ENCODE measurements around the gene GSC2.

DNA sequence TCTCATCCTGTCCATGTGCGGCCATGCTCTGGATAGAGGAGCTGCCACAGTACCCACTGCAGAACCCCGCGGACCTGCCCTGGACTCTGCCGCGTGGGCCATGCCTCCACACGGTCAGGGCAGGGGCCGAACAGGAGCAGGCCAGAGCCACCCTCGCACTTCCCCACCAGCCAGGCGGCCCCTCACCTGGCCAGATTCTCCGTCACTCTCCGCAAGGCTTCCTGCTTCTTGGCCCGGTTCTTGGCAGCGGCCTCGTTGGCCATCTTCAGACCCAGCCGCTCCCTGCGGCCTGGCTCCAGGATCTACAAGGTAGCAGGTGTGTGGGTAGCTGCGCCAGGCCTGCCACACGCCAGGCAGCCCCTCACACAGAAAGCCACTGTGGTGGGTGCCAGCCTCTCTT lies 15.2 kb downstream of the GSC2 start:
- TF ChIP-seq, protein P1, sequence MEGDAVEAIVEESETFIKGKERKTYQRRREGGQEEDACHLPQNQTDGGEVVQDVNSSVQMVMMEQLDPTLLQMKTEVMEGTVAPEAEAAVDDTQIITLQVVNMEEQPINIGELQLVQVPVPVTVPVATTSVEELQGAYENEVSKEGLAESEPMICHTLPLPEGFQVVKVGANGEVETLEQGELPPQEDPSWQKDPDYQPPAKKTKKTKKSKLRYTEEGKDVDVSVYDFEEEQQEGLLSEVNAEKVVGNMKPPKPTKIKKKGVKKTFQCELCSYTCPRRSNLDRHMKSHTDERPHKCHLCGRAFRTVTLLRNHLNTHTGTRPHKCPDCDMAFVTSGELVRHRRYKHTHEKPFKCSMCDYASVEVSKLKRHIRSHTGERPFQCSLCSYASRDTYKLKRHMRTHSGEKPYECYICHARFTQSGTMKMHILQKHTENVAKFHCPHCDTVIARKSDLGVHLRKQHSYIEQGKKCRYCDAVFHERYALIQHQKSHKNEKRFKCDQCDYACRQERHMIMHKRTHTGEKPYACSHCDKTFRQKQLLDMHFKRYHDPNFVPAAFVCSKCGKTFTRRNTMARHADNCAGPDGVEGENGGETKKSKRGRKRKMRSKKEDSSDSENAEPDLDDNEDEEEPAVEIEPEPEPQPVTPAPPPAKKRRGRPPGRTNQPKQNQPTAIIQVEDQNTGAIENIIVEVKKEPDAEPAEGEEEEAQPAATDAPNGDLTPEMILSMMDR (IDR thresholded peaks at IDR 0.05), result no peak
- TF ChIP-seq POLR2A (IDR thresholded peaks at IDR 0.05), result no peak
